Left cardiac atrium (tissue), 4 donors: ENCODE measurements around the gene SMYD1. TPM values are rescaled to one million over a fixed set of nuclear protein-coding genes. Genes with fewer than 3 reads are reported as not detected.
A peak's percentile ranks its signal among the peaks of the same experiment; 100 is the strongest.
"Not testable (repeated sequence)": the region's sequence is repeated elsewhere in the genome, so short reads cannot be mapped to it uniquely, and the experiment has no call there.

Experiments
- ATAC-seq, 2 donors: fragments of 200-7000 bp; cut with Tn5 transposase; one replicate each; pipeline ENCODE4 v1.9.1; 2020; ENCODE audit warnings: mild to moderate bottlenecking in 2 of 2, moderate library complexity in 2 of 2
- DNase-seq: peaks from one replicate; pipeline ENCODE4 v3.0.0-alpha.2; 2020
- intact Hi-C, 2 donors: fragments of 100-400 bp; cut with DNase I; formaldehyde crosslinking; loops; one replicate each; pipeline versions ENCODE4 v1.14.1 to v1.15.1; 2022 to 2023
- long read RNA-seq: library from polyadenylated mRNA; unstranded; transcript quantifications from one replicate; pipeline ENCODE4 v2.0.0, GENCODE V29; 2021
- total RNA-seq, 2 donors: library from RNA; stranded (reverse); fragmentation: NEBNext Ultra II Directional; extraction: Animal tissue kit (Norgen Biotek cat#: 25700); gene quantifications; one replicate each; pipeline ENCODE4 v1.2.1, GENCODE V29; 2021
- donor health status: DM: no; HTN: yes; CAD: no.
- donor health status: DM: no; HTN: yes; CAD: no; lungs with severe emphysema.
- donor health status: DM: yes; HTN: yes; CAD: no.
- donor health status: Dilated cardiomyopathy.

SMYD1 gene
- 100 to 1,000 TPM; 116 to 138 TPM for total RNA-seq
- long read RNA-seq, full-length matches to known transcripts: 83 of 104 reads
- long read RNA-seq, partial matches to known transcripts: 5 of 104 reads
- long read RNA-seq, other reads (novel, unspliced or antisense): 16 of 104 reads

- DNase-seq (no peak), ATAC-seq (peak; percentile 87 to 91)
- intact Hi-C loops: no loop called here
Observed at GRCh38 chr2:88067598-88067997, at the start of gene SMYD1. Gene SMYD1 (plus strand): TSS chr2:88067825. CDS start chr2:88067865, 40 bp downstream.

- ATAC-seq, DNase-seq, intact Hi-C loops: not testable (repeated sequence)
Observed at GRCh38 chr2:88018077-88018805, 49.4 kb upstream of the SMYD1 start.

DNA sequence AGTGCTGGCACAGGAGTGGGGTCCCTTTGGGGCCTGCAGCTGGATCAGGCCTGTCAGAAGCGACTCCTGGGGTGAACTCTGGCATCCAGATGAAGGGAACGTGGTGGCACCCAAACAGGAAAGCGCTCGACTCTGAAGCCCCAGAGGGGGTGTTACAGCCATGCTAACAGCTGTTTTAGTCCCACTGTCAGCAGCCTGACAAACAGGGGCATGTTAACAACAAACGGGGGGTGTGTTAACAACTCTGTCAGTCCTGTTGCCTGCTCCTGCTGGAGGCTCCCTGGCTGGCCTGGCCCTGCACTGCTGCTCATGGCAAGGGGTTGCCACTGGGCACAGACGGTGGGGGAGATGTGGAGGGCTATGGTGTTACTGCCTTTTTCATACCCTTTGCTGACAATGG, 48.7 kb upstream of the SMYD1 start:
- intact Hi-C loops: no loop called here
- DNase-seq (no peak), ATAC-seq (no peak)

GRCh38 chr2:88019985-88020384, 47.6 kb upstream of the SMYD1 start:
- DNase-seq: no peak
- intact Hi-C loops: no loop called here
- no peak for ATAC-seq

DNA sequence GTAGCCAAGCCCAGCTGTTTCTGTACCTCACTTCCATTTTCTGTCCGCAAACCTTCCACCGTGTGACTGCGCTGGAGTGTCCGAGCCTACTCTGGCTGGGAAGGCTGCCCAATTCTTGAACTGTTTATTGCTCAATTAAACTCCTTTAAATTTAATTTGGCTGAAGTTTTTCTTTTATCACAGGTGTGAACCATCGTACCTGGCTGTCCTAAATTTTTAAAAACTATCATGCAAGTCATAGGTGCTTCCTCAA, 45.0 kb upstream of the SMYD1 start:
- no peak for ATAC-seq
- DNase-seq: no peak
- intact Hi-C loops: no loop called here

- ATAC-seq (no peak), DNase-seq (no peak)
- intact Hi-C loops: no loop called here
Observed at GRCh38 chr2:88024509-88024908, 43.1 kb upstream of the SMYD1 start.

DNA sequence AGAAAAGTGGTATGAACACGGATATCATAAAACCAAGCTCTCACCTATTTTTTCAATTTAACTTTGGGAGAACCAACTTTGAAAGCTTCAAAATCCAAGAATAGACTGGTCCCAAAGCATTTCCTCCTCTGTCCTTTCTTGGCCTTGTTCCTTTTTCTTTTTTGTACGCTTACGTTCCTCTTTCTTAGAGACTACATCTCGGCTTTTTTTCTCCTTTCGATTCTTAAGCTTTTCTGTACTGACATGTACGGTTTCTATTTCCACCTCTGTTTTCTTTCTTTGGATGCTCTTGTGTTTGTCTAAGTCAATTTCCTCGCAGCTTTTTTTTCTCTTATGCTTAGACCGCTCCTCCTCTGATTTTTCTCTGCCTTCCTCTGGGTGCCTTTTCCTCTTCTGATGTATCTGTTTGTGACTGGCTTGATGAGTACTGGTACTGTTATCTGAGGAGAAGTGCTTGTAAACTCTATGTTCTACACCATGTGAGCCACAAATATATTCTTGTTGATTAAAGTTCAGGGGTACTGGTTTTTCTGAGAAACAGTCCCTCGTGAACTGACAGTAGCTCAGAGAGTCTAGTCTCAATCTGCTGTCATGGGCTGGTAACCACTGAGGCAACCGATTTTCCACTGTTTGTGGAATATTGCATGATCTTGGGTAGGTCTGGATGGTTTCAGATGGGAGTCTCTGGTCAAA, 39.8 kb upstream of the SMYD1 start:
- intact Hi-C loops: no loop called here
- ATAC-seq: no peak
- no peak for DNase-seq

DNA sequence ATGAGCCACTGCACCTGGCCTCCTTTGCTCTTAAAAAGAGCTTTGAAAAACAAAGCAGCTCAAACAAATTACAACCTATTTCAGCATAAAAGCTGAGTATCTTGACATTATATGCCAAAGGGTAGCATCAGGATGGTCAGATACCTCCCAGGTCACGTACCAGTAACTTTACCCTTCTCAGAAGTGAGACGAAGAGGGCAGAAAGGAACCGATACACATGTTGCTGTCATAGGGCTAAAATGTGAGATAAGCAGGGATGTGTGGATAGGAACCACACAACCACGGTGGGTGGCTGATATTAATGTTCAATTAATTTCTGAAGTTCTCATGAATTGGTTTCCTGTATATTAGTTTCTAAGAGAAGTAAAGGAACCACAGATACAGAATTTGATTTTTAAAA, 38.7 kb upstream of the SMYD1 start:
- no peak for ATAC-seq
- no peak for DNase-seq
- intact Hi-C loops: no loop called here

GRCh38 chr2:88032070-88032702, 35.4 kb upstream of the SMYD1 start:
- intact Hi-C loops: no loop called here
- no peak for ATAC-seq
- no peak for DNase-seq

GRCh38 chr2:88036182-88036581, 31.4 kb upstream of the SMYD1 start:
- intact Hi-C loops: no loop called here
- no peak for DNase-seq
- ATAC-seq: no peak

DNA sequence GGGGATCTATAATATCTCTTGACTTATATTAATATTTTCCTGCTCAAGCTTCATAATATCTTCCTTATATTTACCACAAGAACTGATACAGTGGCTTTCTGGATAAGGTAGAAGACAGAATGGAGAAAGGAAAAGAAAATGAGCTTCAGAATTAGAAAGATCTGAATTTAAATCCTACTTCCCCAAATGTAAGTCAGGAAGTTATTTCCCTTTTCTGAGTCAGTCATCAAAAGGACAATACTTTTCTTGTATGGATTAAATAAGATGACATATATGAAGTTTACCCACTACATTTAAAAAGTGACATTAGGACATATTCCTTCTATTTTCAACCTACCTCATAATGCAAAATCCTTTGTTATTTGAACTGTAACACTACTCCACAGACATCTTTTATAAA, 31.0 kb upstream of the SMYD1 start:
- intact Hi-C loops: no loop called here
- DNase-seq: no peak
- ATAC-seq: no peak

DNA sequence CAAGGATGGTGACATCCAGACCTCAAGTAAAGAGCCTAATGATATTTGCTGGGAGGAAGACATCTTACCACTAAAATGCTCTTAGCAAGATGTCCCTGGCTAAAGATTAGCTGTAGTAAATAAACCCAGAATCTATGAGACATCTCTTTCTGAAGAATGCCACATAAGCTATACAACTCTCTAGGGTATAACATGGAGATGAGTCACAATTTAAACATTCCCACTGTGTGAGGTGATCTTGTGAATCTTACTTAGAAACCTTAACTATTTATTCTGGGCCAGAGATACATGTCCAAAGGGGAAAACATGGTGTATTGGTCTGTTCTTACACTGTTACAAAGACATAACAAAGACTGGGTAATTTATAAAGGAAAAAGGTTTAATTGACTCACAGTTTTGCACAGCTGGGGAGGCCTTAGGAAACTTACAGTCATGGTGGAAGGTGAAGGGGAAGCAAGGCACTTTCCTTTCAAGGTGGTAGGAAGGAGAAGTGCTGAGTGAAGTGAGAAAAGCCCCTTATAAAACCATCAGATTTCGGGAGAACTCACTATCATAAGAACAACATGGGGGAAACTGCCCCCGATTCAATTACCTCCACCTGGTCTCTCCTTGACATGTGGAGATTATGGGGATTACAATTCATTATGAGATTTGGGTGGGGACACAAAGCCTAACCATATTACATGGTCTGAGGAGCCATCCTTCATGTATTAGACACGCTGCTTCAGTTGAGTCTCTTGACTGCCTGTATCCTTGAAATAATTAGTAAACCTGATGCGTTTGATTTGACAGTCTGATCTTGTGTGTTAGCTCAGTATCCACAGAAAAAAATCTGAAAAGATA, 29.1 kb upstream of the SMYD1 start:
- ATAC-seq: peak in 1 of 2 donors; percentile 38
- intact Hi-C loops: no loop called here
- no peak for DNase-seq

DNA sequence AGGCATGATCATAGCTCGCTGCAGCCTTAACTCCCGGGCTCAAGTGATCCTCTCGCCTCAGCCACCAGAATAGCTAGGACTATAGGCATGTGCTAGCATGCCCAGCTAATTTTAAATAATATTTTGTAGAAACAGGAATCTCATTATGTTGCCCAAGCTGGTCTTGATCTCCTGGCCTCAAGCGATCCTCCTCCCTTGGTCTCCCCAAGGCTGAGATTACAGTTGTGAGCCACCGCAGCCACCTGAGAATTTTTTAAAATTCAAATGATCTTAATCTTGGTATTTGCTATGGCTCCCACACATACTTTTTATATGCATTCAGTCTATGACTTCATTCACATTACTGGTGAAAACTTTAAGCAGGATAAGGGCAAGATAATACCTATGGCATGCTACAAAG, 25.1 kb upstream of the SMYD1 start:
- ATAC-seq: no peak
- intact Hi-C loops: no loop called here
- no peak for DNase-seq

DNA sequence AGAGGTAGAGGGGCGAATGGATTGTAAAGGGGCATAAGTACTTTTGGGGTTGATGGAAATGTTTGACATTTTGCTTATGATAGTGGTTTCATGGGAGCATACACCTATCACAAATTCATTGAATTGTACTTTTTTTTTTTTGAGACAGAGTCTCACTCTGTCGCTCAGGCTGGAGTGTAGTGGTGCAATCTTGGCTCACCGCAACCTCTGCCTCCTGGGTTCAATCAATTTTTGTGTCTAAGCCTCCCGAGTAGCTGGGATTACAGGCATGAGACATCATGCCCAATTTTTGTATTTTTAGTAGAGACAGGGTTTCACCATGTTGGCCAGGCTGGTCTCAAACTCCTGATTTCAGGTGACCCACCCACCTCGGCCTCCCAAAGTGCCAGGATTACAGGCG, 22.1 kb upstream of the SMYD1 start:
- DNase-seq, intact Hi-C loops, ATAC-seq: not testable (repeated sequence)

GRCh38 chr2:88048541-88048940, 19.1 kb upstream of the SMYD1 start:
- ATAC-seq (no peak), DNase-seq (no peak)
- intact Hi-C loops: no loop called here

- no peak for ATAC-seq
- intact Hi-C loops: no loop called here
Observed at GRCh38 chr2:88049622-88050021, 18.0 kb upstream of the SMYD1 start.

DNA sequence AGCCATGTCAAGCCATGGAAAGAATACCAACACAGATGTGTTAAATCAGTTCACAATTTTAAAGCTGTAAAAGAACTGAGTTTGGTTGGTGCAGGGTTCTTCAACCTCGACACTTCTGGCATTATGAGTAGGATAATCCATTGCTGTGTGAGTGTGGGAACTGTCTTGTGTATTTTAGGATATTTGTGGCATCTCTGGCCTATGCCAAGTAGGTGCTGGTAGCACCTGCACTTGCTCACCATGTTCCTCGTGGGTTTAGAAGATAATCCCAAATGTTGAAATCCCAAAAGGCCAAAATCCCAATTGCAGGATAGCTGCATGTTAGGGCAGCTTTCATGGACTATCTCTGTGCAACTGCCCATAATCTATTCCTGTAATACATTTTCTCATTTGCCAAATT, 15.8 kb upstream of the SMYD1 start:
- intact Hi-C loops: no loop called here
- DNase-seq (no peak), ATAC-seq (no peak)

More at GRCh38 chr2:88049622-88050021, 18.0 kb upstream of the SMYD1 start:
- DNase-seq: no peak

- DNase-seq: no peak
- no peak for ATAC-seq
- intact Hi-C loops: no loop called here
Observed at GRCh38 chr2:88053296-88053695, 14.3 kb upstream of the SMYD1 start.

GRCh38 chr2:88053934-88054781, 13.5 kb upstream of the SMYD1 start:
- intact Hi-C loops: no loop called here

More at GRCh38 chr2:88053934-88054781, 13.5 kb upstream of the SMYD1 start:
- no peak for DNase-seq
- ATAC-seq: no peak
